ENCODE measurements around the gene GAL3ST2. TPM values are rescaled to one million over a fixed set of nuclear protein-coding genes. Genes with fewer than 3 reads are reported as not detected.

The GAL3ST2 gene
- total RNA-seq, 4 donors from 2014 or later, result 0.80 to 3.3 TPM; not detected in 2

DNA sequence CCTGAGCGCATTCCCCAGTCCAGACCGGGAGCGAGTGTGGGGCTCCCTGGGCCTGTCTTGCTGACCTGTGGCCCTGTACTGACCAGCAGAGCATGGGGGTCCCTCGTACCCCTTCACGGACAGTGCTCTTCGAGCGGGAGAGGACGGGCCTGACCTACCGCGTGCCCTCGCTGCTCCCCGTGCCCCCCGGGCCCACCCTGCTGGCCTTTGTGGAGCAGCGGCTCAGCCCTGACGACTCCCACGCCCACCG is 37.7 kb downstream of the GAL3ST2 start:
- Histone ChIP-seq H3K27ac (no peak overlapping the region), H3K27me3 (no peaks in the 10 kb centered on the region), H3K4me1 (peaks cover 0 to 6% (median 0%) of the 10 kb centered on the region in 4 donors), H3K9me3 (no peaks in the 10 kb centered on the region), H3K4me3 (no peak overlapping the region), H3K36me3 (no peaks in the 10 kb centered on the region)
- DNase-seq, result no peak
- TF ChIP-seq, protein P1, sequence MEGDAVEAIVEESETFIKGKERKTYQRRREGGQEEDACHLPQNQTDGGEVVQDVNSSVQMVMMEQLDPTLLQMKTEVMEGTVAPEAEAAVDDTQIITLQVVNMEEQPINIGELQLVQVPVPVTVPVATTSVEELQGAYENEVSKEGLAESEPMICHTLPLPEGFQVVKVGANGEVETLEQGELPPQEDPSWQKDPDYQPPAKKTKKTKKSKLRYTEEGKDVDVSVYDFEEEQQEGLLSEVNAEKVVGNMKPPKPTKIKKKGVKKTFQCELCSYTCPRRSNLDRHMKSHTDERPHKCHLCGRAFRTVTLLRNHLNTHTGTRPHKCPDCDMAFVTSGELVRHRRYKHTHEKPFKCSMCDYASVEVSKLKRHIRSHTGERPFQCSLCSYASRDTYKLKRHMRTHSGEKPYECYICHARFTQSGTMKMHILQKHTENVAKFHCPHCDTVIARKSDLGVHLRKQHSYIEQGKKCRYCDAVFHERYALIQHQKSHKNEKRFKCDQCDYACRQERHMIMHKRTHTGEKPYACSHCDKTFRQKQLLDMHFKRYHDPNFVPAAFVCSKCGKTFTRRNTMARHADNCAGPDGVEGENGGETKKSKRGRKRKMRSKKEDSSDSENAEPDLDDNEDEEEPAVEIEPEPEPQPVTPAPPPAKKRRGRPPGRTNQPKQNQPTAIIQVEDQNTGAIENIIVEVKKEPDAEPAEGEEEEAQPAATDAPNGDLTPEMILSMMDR (IDR thresholded peaks at IDR 0.05), result no peak
- no peak for TF ChIP-seq POLR2A (IDR thresholded peaks at IDR 0.05)

DNA sequence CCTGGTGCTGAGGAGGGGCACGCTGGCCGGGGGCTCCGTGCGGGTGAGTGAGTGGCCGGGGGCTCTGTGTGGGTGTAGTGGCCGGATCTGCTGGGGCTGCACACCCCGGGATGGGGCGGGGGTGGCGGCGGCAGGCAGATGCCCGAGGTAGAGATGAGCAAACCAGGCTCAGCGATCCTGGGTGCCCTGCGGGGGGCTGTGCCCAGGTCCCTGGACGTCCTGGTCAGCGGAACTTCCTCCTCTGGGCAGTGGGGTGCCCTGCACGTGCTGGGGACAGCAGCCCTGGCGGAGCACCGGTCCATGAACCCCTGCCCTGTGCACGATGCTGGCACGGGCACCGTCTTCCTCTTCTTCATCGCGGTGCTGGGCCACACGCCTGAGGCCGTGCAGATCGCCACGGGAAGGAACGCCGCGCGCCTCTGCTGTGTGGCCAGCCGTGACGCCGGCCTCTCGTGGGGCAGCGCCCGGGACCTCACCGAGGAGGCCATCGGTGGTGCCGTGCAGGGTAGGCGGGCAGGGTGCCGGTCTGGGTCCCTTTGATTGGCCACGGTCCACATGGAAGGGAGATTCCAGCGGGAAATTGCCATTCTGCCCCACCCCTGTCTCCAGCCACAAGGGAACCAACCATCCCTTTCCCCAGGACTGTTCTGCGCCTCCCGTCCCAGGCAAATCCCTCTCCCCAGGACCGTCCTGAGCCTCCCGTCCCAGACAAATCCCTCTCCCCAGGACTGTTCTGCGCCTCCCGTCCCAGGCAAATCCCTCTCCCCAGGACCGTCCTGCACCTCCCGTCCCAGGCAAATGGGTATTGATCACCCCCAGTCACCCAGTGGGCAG is 38.2 kb downstream of the GAL3ST2 start:
- no peak overlapping the region for H3K4me3 ChIP-seq
- H3K9me3 ChIP-seq, result no peaks in the 10 kb centered on the region
- no peaks in the 10 kb centered on the region for H3K36me3 ChIP-seq
- H3K4me1 ChIP-seq, result peaks cover 0 to 6% (median 0%) of the 10 kb centered on the region in 4 donors
- H3K27me3 ChIP-seq, result no peaks in the 10 kb centered on the region
- TF ChIP-seq, protein P1 (IDR thresholded peaks at IDR 0.05), result no peak
- TF ChIP-seq POLR2A (IDR thresholded peaks at IDR 0.05), result no peak
- no peak overlapping the region for H3K27ac ChIP-seq
- DNase-seq, result no peak

DNA sequence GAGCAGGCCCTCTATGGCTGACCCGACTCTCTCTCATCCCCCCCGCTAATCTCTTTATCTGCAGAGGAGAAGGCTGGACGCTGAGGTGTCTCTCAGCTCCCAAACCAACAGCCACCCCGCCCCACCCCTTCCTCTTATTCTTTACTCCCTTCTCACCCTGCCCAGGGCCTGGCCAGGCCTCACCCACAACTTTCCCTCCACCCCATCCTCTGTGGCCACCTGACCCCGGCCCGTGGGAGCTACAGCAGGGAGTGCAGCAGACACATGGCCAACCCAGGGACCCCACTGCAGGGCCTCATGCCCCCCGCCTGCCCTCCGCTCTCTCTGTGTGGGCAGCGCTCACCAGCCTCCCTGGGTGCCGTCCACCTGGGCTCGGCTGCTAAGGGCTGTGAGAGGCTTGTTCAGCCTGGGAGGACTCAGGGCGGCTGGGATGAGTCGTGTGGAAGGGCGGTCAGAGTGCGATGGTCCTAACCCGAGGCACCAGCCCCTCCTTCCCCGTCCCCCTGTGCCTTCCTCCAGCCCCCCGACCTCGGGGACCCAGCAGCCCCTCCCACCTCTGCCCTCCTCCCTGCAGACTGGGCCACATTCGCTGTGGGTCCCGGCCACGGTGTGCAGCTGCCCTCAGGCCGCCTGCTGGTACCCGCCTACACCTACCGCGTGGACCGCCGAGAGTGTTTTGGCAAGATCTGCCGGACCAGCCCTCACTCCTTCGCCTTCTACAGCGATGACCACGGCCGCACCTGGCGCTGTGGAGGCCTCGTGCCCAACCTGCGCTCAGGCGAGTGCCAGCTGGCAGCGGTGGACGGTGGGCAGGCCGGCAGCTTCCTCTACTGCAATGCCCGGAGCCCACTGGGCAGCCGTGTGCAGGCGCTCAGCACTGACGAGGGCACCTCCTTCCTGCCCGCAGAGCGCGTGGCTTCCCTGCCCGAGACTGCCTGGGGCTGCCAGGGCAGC is 39.1 kb downstream of the GAL3ST2 start:
- Histone ChIP-seq H3K27ac (no peak overlapping the region), H3K27me3 (no peaks in the 10 kb centered on the region), H3K9me3 (no peaks in the 10 kb centered on the region), H3K36me3 (no peaks in the 10 kb centered on the region), H3K4me1 (peaks cover 0 to 6% (median 0%) of the 10 kb centered on the region in 4 donors), H3K4me3 (no peak overlapping the region)
- TF ChIP-seq, protein P1 (IDR thresholded peaks at IDR 0.05), result no peak
- no peak for TF ChIP-seq POLR2A (IDR thresholded peaks at IDR 0.05)
- DNase-seq, result no peak

DNA sequence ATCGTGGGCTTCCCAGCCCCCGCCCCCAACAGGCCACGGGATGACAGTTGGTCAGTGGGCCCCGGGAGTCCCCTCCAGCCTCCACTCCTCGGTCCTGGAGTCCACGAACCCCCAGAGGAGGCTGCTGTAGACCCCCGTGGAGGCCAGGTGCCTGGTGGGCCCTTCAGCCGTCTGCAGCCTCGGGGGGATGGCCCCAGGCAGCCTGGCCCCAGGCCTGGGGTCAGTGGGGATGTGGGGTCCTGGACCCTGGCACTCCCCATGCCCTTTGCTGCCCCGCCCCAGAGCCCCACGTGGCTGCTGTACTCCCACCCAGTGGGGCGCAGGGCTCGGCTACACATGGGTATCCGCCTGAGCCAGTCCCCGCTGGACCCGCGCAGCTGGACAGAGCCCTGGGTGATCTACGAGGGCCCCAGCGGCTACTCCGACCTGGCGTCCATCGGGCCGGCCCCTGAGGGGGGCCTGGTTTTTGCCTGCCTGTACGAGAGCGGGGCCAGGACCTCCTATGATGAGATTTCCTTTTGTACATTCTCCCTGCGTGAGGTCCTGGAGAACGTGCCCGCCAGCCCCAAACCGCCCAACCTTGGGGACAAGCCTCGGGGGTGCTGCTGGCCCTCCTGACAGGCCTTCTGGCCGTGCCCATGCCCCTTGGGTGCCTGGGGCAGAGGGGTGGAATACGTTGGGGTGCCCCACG is 40.0 kb downstream of the GAL3ST2 start:
- no peaks in the 10 kb centered on the region for H3K36me3 ChIP-seq
- no peaks in the 10 kb centered on the region for H3K27me3 ChIP-seq
- DNase-seq, result no peak

More for the DNA sequence above, 40.0 kb downstream of the GAL3ST2 start:
- H3K9me3 ChIP-seq, result no peaks in the 10 kb centered on the region
- TF ChIP-seq, protein P1 (IDR thresholded peaks at IDR 0.05), result no peak
- TF ChIP-seq POLR2A (IDR thresholded peaks at IDR 0.05), result no peak
- no peak overlapping the region for H3K27ac ChIP-seq
- H3K4me1 ChIP-seq, result peaks cover 0 to 6% (median 0%) of the 10 kb centered on the region in 4 donors
- H3K4me3 ChIP-seq, result no peak overlapping the region

All from Peyer's patch (tissue), 4 donors.